HepG2 (cell line): ENCODE data around the gene GOT2.

Source experiments
- CREM ChIP-seq, 2 experiments: sonication (generic) in 1 of 2; formaldehyde crosslinking in 1 of 2; IDR thresholded peaks; 2 replicates each; pipeline versions ENCODE4 v1.4.0 to v1.6.1; 2016 to 2020; ENCODE audit warnings: antibody characterized with exemption in 1 of 2, mild to moderate bottlenecking in 1 of 2, missing genetic modification reagents in 1 of 2
- DR1 ChIP-seq: sonication (generic); formaldehyde crosslinking; IDR thresholded peaks from 2 replicates; pipeline ENCODE4 v1.8.0; 2021; ENCODE audit warnings: mild to moderate bottlenecking, missing genetic modification reagents, inconsistent platforms
- FOXK1 ChIP-seq: sonication (generic); formaldehyde crosslinking; IDR thresholded peaks from 2 replicates; pipeline ENCODE4 v1.4.0; 2020; ENCODE audit warnings: low read depth, missing genetic modification reagents, borderline replicate concordance
- JUN ChIP-seq: sonication (generic); formaldehyde crosslinking; IDR thresholded peaks from 2 replicates; pipeline ENCODE4 v1.4.0; 2020; ENCODE audit warnings: mild to moderate bottlenecking, missing genetic modification reagents
- KLF9 ChIP-seq: IDR thresholded peaks from 2 replicates; pipeline ENCODE4 v1.6.1; 2016; ENCODE audit warnings: low read depth
- ZHX2 ChIP-seq, 2 experiments: sonication (generic) in 1 of 2; formaldehyde crosslinking in 1 of 2; IDR thresholded peaks; 2 replicates each; pipeline versions ENCODE4 v1.6.1 to v1.9.0; 2014 to 2022; ENCODE audit warnings: antibody characterized with exemption in 1 of 2, borderline replicate concordance in 1 of 2, inconsistent platforms in 1 of 2, low read depth in 1 of 2, missing genetic modification reagents in 1 of 2
- ZNF33B ChIP-seq: sonication (generic); formaldehyde crosslinking; IDR thresholded peaks from 2 replicates; pipeline ENCODE4 v1.5.1; 2020; ENCODE audit warnings: mild to moderate bottlenecking, missing genetic modification reagents
- TF ChIP-seq, protein P1 (sequence below): sonication (generic); formaldehyde crosslinking; IDR thresholded peaks from 2 replicates; pipeline ENCODE4 v1.4.0; 2020; ENCODE audit warnings: mild to moderate bottlenecking, missing genetic modification reagents, borderline replicate concordance
- TF ChIP-seq, protein P2 (sequence below): sonication (generic); formaldehyde crosslinking; IDR thresholded peaks from 2 replicates; pipeline ENCODE4 v1.5.0; 2020; ENCODE audit warnings: mild to moderate bottlenecking, missing genetic modification reagents, moderate library complexity

- no peak for TF ChIP-seq KLF9 (CRISPR knock-in tag)
- TF ChIP-seq, protein P1, sequence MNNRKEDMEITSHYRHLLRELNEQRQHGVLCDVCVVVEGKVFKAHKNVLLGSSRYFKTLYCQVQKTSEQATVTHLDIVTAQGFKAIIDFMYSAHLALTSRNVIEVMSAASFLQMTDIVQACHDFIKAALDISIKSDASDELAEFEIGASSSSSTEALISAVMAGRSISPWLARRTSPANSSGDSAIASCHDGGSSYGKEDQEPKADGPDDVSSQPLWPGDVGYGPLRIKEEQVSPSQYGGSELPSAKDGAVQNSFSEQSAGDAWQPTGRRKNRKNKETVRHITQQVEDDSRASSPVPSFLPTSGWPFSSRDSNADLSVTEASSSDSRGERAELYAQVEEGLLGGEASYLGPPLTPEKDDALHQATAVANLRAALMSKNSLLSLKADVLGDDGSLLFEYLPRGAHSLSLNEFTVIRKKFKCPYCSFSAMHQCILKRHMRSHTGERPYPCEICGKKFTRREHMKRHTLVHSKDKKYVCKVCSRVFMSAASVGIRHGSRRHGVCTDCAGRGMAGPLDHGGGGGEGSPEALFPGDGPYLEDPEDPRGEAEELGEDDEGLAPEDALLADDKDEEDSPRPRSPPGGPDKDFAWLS = no peak
- TF ChIP-seq, protein P2, sequence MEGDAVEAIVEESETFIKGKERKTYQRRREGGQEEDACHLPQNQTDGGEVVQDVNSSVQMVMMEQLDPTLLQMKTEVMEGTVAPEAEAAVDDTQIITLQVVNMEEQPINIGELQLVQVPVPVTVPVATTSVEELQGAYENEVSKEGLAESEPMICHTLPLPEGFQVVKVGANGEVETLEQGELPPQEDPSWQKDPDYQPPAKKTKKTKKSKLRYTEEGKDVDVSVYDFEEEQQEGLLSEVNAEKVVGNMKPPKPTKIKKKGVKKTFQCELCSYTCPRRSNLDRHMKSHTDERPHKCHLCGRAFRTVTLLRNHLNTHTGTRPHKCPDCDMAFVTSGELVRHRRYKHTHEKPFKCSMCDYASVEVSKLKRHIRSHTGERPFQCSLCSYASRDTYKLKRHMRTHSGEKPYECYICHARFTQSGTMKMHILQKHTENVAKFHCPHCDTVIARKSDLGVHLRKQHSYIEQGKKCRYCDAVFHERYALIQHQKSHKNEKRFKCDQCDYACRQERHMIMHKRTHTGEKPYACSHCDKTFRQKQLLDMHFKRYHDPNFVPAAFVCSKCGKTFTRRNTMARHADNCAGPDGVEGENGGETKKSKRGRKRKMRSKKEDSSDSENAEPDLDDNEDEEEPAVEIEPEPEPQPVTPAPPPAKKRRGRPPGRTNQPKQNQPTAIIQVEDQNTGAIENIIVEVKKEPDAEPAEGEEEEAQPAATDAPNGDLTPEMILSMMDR = no peak
- TF ChIP-seq JUN = no peak
- TF ChIP-seq CREM (IDR thresholded peaks at IDR 0.05) = peak; percentile 44; the same call in 1 of the 2 replicates
- TF ChIP-seq CREM (CRISPR knock-in tag; IDR thresholded peaks at IDR 0.05) = no peak
- TF ChIP-seq FOXK1 (CRISPR knock-in tag) = no peak
- TF ChIP-seq DR1 (CRISPR knock-in tag) = no peak
- TF ChIP-seq ZNF33B (CRISPR knock-in tag) = no peak
- no peak for TF ChIP-seq ZHX2 (IDR thresholded peaks at IDR 0.05; ENCODE audit: low read depth)
- TF ChIP-seq ZHX2 (CRISPR knock-in tag; IDR thresholded peaks at IDR 0.05; ENCODE audit: borderline replicate concordance) = no peak
Observed at GRCh38 chr16:58773870-58774269, 39.8 kb upstream of the GOT2 start.
